GM12873 (cell line): Measurements from ENCODE around the gene TYMS.

Experiments used
- TF ChIP-seq, protein P1 (sequence below): IDR thresholded peaks from 2 replicates; pipeline ENCODE4 v1.5.1; 2012; ENCODE audit warnings: low read depth, mild to moderate bottlenecking, moderate library complexity, low read length, control low read depth; ENCODE audit not compliant: insufficient read depth; ENCODE audit errors: missing control alignments

The TYMS gene

DNA sequence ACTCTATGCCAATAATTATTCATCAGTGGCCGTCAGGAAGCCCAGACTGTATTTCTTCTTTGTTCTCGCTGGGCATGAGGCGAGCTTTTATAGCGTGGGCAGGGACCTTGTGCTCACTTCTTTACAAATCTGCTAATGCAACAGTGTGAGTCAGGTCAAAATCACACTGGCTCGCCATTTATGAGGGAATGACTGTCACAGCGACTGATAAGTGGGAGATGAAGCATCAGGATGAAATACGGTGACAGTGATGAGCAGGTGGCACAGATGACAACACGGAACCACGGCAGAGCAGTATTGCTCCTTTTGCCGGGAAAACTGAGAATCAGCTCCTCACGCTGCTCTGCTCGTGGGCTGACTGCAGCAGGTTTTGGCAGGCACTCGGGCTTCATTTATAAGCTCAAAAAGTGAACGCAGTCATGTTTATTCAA, 20.5 kb downstream of the TYMS start:
- TF ChIP-seq, protein P1, sequence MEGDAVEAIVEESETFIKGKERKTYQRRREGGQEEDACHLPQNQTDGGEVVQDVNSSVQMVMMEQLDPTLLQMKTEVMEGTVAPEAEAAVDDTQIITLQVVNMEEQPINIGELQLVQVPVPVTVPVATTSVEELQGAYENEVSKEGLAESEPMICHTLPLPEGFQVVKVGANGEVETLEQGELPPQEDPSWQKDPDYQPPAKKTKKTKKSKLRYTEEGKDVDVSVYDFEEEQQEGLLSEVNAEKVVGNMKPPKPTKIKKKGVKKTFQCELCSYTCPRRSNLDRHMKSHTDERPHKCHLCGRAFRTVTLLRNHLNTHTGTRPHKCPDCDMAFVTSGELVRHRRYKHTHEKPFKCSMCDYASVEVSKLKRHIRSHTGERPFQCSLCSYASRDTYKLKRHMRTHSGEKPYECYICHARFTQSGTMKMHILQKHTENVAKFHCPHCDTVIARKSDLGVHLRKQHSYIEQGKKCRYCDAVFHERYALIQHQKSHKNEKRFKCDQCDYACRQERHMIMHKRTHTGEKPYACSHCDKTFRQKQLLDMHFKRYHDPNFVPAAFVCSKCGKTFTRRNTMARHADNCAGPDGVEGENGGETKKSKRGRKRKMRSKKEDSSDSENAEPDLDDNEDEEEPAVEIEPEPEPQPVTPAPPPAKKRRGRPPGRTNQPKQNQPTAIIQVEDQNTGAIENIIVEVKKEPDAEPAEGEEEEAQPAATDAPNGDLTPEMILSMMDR, result no peak

DNA sequence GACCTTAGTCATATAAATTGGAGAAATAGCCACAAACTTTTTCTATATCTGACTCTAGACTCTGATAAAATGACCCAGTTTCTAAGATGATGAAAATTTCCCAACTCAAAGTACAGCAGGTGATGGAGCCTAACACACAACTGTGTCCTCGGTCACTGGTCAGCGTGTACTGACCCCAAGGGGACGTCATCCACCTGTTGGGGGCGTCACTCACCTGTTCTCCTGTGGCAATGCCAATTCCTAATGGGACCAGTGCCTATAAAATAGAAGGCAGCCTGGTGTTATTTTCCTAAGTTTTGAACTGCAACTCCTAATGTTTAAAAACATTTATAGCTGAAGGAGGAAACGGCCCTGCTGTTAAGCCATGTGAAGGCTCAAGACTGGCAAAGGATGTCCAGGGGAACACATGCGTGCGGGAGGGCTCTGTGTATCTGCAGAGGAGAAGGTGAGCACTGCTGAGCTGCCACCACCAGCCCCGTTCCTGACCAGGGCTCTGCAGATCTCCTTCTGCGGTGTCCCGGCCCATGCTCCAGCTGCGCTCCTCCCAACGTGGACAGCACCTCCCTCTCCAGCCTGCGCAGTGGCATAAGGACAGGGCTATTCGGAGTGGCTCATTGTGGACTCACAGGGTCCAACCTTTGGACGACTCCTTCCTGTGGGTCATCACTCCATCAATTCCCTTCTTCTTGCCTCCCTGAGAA, 21.2 kb downstream of the TYMS start:
- TF ChIP-seq, protein P1, result no peak

DNA sequence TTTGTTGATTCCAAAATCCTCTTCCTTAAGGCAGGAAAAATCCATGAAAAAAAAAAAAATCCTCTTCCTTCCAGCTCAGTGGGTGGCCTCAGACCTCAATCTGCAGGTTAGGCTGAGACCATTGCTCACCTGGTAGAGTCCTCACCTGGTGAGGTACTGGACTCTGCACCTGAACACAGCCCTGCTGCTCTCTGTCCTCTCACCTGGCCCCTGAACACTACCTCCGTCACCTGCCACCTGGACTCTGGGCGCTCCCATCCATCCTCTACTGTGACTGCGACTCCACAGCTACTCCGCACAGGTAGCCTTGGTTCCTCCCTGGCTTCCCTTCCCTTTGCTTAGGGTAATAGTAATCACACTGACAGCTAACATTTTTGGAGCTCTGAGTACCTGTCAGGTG, 22.1 kb downstream of the TYMS start:
- TF ChIP-seq, protein P1, result no peak

DNA sequence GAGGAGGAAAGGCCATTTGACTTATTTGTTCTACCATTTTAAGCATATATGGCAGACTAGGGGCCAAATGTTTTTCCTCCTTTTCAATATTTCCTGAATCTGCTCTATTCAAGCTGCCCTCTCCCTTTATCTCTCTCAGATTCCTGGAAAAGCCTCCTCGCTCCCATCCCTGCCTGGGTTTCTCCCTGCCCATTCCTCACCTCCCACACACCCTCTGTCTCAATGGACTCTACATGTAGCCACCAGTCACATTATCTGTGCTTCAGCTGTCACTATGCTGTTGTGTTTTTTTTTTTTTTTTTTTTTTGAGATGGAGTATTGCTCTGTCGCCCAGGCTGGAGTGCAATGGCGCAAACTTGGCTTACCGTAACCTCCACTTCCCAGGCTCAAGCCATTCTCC, 22.9 kb downstream of the TYMS start:
- TF ChIP-seq, protein P1, result no peak

DNA sequence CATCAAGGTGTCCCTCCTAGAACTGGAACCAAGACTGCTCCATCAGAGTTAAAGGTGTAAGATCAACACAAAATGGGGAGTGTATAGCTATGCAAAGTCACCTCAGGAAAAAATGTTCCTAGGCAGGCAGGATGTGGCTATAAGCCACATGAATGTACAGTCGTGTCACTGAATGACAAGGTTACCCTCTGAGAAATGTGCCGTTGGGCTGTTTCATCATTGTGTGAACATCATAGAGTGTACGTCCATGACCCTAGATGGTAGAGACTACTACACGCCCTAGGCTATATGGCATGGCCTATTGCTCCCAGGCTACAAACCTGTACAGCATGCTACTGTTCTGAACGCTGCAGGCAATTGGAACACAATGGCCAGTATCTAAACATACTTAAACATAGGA, 24.5 kb downstream of the TYMS start:
- TF ChIP-seq, protein P1, result no peak

DNA sequence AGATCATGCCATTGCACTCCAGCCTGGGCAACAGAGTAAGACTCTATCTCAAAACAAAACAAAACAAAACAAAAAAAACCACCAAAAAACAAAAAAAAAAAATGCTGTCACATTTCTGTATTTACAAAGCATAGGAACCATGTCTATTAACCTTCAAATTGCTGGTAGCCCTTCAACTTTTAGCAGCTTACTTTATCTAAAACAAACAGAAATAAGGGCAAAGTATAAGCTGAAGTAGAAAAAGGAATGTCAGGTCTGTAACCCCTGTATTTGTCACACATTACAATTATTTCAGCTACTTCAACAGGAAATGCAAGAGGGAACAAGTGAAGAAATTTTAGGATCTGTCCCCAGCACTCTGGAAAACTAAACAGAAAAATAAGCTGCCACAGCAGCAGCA, 25.4 kb downstream of the TYMS start:
- TF ChIP-seq, protein P1, result no peak

DNA sequence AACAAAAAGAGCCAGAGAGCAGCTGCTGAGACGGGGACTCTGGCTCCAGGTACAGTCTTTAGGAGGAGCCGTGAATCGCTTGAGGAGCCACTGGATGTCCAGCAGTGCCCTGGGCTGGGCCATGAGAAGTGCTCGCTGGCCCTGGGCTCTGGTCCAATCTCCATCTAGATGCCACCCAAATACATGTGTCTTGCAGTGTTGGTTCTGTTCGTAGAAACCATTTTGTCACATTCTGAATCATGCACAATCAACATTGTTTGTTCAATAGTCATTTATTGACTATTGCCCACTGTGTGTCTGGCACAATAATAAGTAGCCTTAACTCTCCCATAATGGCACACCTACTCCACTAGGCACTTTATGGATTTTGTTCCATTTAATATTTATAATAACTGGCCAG, 26.1 kb downstream of the TYMS start:
- TF ChIP-seq, protein P1, result no peak

DNA sequence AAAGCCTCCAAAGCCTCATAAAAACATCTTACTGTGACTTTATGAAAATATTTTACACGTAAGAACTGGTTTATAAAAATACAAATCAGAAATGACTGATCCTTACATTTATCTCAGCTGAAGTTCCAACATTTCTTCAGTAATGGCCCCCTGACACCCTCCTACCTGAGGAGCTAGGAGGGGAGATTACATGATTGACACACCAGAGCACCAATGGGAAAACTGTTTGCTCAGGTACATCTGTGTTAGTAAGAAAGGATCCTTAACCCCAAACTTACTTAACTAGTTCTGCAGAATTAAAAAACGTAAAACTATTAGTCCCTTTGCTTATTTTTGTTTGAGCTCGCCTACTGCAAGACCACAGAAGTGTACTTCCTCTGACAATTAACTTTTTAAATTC, 28.0 kb downstream of the TYMS start:
- TF ChIP-seq, protein P1, result no peak
